Activated naive CD8-positive, alpha-beta T cell treated with anti-CD3 and anti-CD28 coated beads for 36 hours (primary cell): ENCODE results near the gene EME1. TPM values are rescaled to one million over a fixed set of nuclear protein-coding genes. Genes with fewer than 3 reads are reported as not detected.

Experiments used
- DNase-seq: peaks from one replicate; pipeline ENCODE4 v3.0.0; 2021
- H3K27ac Mint-ChIP-seq: one replicate; pipeline ENCODE4 v1.8.0; 2022; ENCODE audit warnings: mild to moderate bottlenecking, moderate library complexity, mixed read lengths
- H3K27me3 Mint-ChIP-seq: one replicate; pipeline ENCODE4 v1.8.0; 2022; ENCODE audit warnings: mild to moderate bottlenecking, mixed read lengths
- H3K36me3 Mint-ChIP-seq: one replicate; pipeline ENCODE4 v1.8.0; 2021; ENCODE audit warnings: mild to moderate bottlenecking, mixed read lengths
- H3K4me1 Mint-ChIP-seq: one replicate; pipeline ENCODE4 v1.8.0; 2021; ENCODE audit warnings: mixed read lengths
- H3K4me3 Mint-ChIP-seq: one replicate; pipeline ENCODE4 v1.8.0; 2022; ENCODE audit warnings: mild to moderate bottlenecking, moderate library complexity, mixed read lengths
- H3K9me3 Mint-ChIP-seq: one replicate; pipeline ENCODE4 v1.8.0; 2022; ENCODE audit warnings: mixed read lengths
- total RNA-seq, 2 experiments: library from RNA; stranded (reverse); gene quantifications; one replicate each; pipeline ENCODE4 v1.2.3, GENCODE V29; 2021

Gene EME1
- total RNA-seq, 2 experiments from 2014 or later, result 34.0 to 34.4 TPM

DNA sequence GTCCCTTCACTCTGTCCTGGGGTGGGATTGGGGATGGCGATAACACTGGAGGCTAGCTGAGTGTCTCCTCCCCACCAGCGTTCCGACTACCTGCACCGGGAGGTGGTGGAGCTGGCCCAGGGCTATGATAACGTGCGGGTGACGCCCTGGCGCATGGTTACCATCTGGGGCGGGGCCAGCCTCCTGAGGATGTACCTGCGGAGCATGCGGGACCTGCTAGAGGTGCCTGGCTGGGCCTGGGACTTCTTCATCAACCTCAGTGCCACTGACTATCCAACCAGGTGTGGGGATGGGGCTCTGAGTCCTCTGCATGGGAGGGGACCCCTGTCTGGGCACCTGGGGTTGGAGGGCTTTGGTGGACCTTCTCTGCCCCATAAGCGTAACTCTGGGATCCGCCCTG lies 18.3 kb upstream of the EME1 start:
- Mint-ChIP-seq H3K4me3 (no peak overlapping the region), H3K36me3 (peaks cover 2% of the 10 kb centered on the region), H3K4me1 (peaks cover 5% of the 10 kb centered on the region), H3K9me3 (no peaks in the 10 kb centered on the region), H3K27ac (peak overlapping the region; percentile 26), H3K27me3 (no peaks in the 10 kb centered on the region)
- DNase-seq, result no peak

DNA sequence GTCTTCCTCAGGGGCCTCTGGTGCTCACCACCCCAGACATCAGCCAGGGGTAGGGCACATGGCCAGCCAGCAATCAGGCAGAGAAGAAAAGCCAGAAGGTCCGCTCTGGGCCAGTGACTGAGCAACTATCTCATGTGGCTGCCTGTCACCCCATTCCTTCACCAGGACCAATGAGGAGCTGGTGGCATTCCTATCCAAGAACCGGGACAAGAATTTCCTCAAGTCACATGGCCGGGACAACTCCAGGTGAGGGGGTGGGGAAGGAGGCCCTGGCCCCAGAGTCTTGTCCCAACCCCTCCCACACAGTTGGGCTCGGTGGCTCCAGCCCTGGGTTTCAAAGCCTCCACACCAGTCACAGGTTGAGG lies 17.7 kb upstream of the EME1 start:
- no peak for DNase-seq
- Mint-ChIP-seq H3K36me3 (peaks cover 2% of the 10 kb centered on the region), H3K4me1 (peaks cover 5% of the 10 kb centered on the region), H3K4me3 (no peak overlapping the region), H3K27ac (peak overlapping the region; percentile 26), H3K9me3 (no peaks in the 10 kb centered on the region), H3K27me3 (no peaks in the 10 kb centered on the region)

DNA sequence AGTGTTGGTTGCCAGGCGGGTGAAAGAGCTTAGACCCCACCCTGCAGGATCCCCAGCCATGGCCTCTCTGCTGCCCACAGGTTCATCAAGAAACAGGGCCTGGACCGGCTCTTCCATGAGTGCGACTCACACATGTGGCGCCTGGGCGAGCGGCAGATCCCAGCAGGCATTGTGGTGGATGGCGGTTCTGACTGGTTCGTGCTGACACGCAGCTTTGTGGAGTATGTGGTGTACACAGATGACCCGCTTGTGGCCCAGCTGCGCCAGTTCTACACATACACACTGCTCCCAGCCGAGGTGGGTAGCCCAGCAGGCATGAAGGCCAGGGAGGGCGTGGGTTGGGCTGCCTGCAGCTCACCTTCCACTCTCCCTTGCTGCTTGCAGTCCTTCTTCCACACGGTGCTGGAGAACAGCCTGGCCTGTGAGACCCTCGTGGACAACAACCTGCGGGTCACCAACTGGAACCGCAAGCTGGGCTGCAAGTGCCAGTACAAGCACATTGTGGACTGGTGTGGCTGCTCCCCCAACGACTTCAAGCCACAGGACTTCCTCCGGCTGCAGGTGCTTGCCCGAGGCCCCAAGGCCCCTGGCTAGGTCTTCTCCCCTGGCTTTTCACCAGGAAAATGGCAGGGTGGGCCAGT lies 17.2 kb upstream of the EME1 start:
- Mint-ChIP-seq H3K27me3 (no peaks in the 10 kb centered on the region), H3K4me1 (peaks cover 3% of the 10 kb centered on the region), H3K4me3 (no peak overlapping the region), H3K9me3 (no peaks in the 10 kb centered on the region), H3K27ac (no peak overlapping the region), H3K36me3 (peaks cover 2% of the 10 kb centered on the region)
- no peak for DNase-seq

DNA sequence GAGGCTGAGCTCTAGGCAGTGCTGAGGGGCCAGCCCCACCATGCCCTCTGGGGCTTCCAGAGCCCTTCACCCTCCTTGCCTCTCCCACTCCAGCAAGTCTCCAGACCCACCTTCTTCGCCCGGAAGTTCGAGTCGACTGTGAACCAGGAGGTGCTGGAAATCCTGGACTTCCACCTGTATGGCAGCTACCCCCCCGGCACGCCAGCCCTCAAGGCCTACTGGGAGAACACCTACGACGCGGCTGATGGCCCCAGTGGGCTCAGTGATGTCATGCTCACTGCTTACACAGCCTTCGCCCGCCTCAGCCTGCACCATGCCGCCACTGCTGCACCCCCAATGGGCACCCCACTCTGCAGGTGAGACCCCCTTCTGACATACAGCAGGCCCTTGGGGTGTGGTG lies 16.6 kb upstream of the EME1 start:
- Mint-ChIP-seq H3K27me3 (no peaks in the 10 kb centered on the region), H3K4me3 (no peak overlapping the region), H3K4me1 (peaks cover 4% of the 10 kb centered on the region), H3K27ac (no peak overlapping the region), H3K36me3 (peaks cover 2% of the 10 kb centered on the region), H3K9me3 (no peaks in the 10 kb centered on the region)
- DNase-seq, result no peak

DNA sequence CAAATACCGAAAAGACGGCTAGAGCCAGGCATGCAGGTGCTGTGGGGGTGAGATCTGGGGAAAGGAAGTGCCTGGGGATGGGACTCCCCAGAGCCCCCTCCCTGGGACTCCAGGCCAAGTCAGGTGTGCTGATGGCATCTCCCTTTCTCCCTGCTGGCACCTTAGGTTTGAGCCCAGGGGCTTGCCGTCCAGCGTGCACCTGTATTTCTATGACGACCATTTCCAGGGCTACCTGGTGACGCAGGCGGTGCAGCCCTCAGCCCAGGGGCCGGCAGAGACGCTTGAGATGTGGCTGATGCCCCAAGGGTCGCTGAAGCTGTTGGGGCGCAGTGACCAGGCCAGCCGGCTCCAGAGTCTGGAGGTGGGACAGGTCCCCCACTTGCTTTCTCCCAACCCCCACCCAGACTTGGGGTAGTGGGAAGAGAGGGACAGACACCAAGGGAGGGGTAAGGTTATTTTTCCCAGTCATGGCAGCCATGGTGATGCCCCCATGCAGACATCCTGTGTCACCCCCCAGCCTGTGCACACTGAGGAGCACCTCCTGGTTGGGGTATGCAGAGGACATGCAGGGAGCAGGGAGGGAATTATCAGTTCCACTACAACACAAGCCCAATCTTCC lies 16.0 kb upstream of the EME1 start:
- no peak overlapping the region for H3K27ac Mint-ChIP-seq
- no peak overlapping the region for H3K4me3 Mint-ChIP-seq
- peaks cover 7% of the 10 kb centered on the region for H3K4me1 Mint-ChIP-seq
- no peak for DNase-seq
- H3K9me3 Mint-ChIP-seq, result no peaks in the 10 kb centered on the region
- peaks cover 2% of the 10 kb centered on the region for H3K36me3 Mint-ChIP-seq
- no peaks in the 10 kb centered on the region for H3K27me3 Mint-ChIP-seq

DNA sequence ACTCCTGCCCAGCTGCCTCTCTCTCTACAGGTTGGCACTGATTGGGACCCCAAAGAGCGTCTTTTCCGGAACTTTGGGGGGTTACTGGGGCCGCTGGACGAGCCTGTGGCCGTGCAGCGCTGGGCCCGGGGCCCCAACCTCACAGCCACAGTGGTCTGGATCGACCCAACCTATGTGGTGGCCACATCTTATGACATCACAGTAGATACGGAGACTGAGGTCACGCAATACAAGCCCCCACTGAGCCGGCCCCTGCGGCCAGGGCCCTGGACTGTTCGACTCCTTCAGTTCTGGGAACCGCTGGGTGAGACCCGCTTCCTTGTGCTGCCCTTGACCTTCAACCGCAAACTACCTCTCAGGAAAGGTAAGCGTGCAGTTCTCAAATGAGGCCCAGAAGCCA lies 14.9 kb upstream of the EME1 start:
- H3K27ac Mint-ChIP-seq, result no peak overlapping the region
- peaks cover 14% of the 10 kb centered on the region for H3K4me1 Mint-ChIP-seq
- no peak for DNase-seq
- no peak overlapping the region for H3K4me3 Mint-ChIP-seq
- peaks cover 2% of the 10 kb centered on the region for H3K36me3 Mint-ChIP-seq
- no peaks in the 10 kb centered on the region for H3K9me3 Mint-ChIP-seq
- no peaks in the 10 kb centered on the region for H3K27me3 Mint-ChIP-seq

DNA sequence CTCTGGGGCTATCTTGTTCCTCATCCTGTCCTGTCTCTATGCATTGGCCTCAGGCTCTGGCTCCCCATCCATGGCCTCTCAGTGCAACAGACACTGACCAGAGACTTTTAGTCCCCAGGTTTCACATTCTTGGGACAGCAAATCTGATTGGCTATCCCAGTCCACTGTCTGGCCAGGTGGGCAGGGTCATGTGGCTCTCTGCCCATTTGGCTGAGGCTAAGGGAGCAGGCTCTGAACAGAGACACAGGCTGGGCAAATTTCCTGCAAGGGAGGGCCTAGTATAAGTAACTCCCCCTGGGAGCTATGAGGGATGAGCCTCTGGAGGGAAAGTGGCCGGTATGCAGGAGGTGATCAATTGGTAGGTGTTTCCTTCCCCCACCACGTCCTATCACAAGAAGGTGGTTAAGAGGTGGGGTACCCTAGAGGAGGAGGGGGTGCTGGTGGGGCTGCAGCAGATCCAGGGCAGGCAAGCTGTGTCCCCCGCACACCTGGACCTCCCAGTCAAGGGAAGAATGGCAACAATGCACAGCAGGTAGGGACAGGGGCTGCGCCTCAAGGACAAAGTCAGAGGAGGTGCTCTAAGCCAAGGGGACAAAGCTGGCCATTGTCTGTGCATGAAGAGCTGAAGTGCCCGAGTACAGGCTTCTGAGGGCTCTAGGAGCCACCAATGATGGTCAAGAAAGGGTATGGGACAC lies 13.9 kb upstream of the EME1 start:
- Mint-ChIP-seq H3K4me3 (no peak overlapping the region), H3K36me3 (peaks cover 2% of the 10 kb centered on the region), H3K27ac (no peak overlapping the region), H3K27me3 (no peaks in the 10 kb centered on the region), H3K9me3 (no peaks in the 10 kb centered on the region), H3K4me1 (peaks cover 14% of the 10 kb centered on the region)
- no peak for DNase-seq

DNA sequence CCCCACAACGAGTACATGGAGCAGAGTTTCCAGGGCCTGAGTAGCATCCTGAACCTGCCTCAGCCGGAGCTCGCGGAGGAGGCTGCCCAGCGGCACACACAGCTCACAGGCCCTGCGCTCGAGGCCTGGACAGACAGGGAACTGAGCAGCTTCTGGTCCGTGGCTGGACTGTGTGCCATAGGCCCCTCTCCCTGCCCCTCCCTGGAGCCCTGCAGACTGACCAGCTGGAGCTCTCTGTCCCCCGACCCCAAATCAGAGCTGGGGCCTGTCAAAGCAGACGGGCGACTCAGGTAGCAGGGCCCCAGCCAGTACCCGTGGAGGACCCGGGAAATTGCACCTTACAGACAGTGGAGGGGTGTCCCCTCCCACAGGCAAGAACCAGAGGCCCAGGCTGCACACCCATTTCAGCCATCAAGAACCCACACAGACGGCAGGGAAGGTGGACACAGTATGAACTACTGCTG lies 13.0 kb upstream of the EME1 start:
- H3K36me3 Mint-ChIP-seq, result peaks cover 2% of the 10 kb centered on the region
- peaks cover 14% of the 10 kb centered on the region for H3K4me1 Mint-ChIP-seq
- no peaks in the 10 kb centered on the region for H3K27me3 Mint-ChIP-seq
- DNase-seq, result no peak
- H3K9me3 Mint-ChIP-seq, result no peaks in the 10 kb centered on the region
- no peak overlapping the region for H3K4me3 Mint-ChIP-seq
- H3K27ac Mint-ChIP-seq, result peak overlapping the region; percentile 51

DNA sequence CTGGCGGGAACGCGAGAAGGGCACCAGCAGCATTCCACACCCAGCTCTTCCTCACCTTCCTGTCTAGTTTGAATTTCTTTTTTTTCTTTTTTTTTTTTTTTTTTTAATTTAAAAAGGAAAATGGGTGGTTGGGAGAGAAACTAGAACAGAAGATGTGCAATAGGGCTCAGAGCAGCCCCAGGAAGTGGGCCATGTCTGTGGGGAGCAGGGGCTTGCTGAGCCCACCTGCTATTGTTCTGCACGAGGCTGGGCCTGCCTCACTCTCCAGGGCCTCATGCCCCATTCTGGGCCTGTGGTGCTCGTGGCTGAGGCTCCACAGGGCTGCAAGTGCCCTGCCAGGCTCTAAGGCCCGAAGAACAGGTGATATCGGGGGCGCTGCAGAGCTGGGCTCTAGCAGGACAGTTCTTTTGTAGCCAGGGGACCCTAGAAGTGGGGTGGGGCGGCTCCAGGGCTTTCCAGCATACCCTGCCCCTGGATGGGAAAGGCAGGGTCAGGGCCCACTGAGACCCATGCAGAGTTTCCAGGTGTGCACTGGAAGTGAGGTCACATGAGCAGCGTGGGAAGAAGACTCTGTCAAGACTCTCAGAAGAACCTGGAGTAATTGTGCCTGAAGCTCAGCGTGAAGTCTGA lies 12.4 kb upstream of the EME1 start:
- DNase-seq, result no peak
- Mint-ChIP-seq H3K36me3 (peaks cover 2% of the 10 kb centered on the region), H3K9me3 (no peaks in the 10 kb centered on the region), H3K27me3 (no peaks in the 10 kb centered on the region), H3K4me3 (no peak overlapping the region), H3K4me1 (peaks cover 14% of the 10 kb centered on the region), H3K27ac (peak overlapping the region; percentile 51)

DNA sequence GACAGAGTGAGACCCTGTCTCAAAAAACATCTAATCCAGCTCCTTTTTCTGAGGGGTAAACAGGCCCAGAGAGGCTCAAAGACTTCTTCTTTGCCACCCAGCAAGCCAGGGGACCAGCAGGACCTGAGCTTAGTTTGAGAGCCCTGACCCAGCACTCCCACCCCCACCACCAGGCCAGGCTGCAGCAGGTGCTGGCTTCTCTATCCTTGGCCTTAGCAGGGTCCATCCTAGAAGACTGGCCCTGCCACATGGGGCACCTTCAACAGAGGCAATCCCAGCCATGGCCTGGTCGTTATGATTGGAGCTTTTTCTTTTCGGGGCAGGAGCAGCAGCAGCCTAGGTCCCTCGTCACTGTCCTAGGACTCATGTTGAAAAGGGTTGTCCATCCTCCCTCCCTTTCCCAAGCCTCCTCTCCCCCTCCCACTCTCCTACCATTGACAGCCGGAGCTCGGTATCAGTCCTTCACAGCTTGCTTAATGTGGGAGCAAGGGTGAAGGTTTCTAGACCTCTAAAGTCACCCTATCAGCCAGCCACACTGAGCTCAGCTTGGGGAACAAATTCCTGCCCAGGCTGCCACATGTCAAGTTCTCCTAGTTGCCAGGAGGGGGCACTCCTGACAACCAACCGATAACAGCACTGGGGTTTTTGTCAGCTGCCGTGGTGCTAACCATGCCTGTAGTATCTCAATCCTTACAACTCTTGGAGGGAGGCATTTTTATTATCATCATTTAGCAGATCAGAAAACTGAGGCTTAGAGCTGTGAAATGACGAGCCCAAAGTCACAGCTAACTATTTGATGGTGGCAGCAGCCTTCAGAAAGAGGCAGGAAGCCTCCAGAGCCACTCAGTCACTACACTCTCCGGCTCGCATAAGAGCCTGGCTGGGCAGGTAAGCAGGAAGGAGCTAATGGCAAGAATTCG lies 11.2 kb upstream of the EME1 start:
- peak; percentile 48 for DNase-seq
- Mint-ChIP-seq H3K27me3 (no peaks in the 10 kb centered on the region), H3K4me3 (no peak overlapping the region), H3K36me3 (no peaks in the 10 kb centered on the region), H3K4me1 (peaks cover 14% of the 10 kb centered on the region), H3K9me3 (no peaks in the 10 kb centered on the region), H3K27ac (peak overlapping the region; percentile 78)

DNA sequence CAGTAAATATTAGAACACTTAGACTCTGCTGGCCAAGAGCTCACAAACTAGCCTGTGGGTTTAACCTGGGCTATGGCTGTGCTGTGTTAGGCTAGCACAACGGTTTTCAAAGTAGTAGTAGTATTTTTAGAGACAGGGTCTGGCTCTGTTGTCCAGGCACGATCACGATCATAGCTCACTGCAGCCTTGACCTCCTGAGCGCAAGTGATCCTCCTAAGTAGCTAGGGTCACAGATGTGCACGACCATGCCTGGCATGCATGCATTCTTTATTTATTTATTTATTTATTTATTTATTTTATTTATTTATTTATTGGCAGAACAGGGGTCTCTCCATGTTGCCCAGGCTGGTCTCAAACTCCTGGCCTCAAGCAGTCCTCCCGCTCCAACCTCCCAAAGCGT lies 10.4 kb upstream of the EME1 start:
- no peaks in the 10 kb centered on the region for H3K9me3 Mint-ChIP-seq
- H3K27ac Mint-ChIP-seq, result no peak overlapping the region
- H3K4me1 Mint-ChIP-seq, result peaks cover 14% of the 10 kb centered on the region
- peaks cover 2% of the 10 kb centered on the region for H3K36me3 Mint-ChIP-seq
- H3K4me3 Mint-ChIP-seq, result no peak overlapping the region
- H3K27me3 Mint-ChIP-seq, result no peaks in the 10 kb centered on the region
- DNase-seq, result no peak

DNA sequence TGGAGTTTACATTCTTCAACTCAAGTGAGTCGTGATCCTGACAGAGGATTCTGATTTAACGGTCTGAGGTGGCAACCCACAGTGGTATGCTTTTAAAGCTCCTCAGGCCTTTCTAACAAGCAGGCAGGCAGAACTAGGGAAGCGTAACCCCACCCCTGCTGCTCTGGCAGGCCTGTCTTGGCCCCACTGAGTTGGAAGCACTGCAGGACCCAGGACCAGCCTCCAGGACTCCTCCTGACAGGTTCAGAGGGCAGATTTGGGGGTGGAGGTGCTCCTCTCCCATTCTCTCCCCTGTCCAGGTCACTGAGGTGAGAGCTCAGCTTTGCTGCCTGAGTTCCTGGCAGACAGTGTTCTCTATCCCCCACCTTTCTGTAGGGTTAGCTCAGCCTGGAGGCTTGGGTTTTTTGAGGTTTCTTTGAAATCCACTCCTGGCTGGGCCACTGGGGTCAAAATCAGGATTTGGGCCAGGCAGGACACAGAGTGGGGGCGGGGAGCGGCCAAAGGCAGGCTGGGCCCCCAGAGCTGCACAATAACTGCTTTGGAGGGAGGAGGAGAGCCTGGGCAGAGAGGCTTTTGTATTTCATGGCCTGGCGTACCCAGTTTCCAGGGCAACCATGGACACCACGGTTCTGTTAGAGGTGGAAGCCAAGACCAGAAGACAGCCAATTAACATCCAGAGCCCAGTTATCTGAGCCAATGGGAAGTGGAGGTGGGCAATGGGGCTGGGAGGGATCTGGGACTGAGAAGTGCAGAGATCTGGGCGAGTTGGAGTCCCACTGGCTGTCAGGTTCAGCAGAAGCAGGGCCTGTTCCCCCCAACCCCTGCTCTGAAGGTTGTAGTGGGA lies 9.6 kb upstream of the EME1 start:
- H3K27me3 Mint-ChIP-seq, result no peaks in the 10 kb centered on the region
- H3K9me3 Mint-ChIP-seq, result no peaks in the 10 kb centered on the region
- H3K27ac Mint-ChIP-seq, result no peak overlapping the region
- no peak overlapping the region for H3K4me3 Mint-ChIP-seq
- DNase-seq, result no peak
- H3K36me3 Mint-ChIP-seq, result peaks cover 9% of the 10 kb centered on the region
- peaks cover 14% of the 10 kb centered on the region for H3K4me1 Mint-ChIP-seq

DNA sequence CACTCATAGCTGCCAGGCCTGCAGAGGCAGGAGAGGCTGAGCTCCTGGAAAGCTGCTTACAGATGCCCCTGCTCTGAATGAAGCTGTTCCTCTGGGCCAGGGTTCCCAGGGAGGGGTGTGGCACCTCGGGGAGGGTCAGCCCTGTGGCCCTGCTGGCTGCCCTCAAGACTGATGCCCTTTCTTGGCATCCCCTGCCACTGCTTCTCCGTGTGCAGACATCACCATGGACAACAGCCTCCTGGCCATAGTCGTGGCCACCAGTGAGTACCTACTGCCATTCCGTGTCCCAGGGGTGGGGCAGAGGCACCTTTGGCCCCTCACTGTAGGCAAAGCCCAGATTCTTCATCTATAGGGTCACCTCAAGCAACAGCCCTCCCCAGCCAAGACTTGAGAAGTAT lies 9.0 kb upstream of the EME1 start:
- peaks cover 9% of the 10 kb centered on the region for H3K36me3 Mint-ChIP-seq
- H3K27me3 Mint-ChIP-seq, result no peaks in the 10 kb centered on the region
- peaks cover 14% of the 10 kb centered on the region for H3K4me1 Mint-ChIP-seq
- no peaks in the 10 kb centered on the region for H3K9me3 Mint-ChIP-seq
- no peak overlapping the region for H3K4me3 Mint-ChIP-seq
- no peak overlapping the region for H3K27ac Mint-ChIP-seq
- no peak for DNase-seq

DNA sequence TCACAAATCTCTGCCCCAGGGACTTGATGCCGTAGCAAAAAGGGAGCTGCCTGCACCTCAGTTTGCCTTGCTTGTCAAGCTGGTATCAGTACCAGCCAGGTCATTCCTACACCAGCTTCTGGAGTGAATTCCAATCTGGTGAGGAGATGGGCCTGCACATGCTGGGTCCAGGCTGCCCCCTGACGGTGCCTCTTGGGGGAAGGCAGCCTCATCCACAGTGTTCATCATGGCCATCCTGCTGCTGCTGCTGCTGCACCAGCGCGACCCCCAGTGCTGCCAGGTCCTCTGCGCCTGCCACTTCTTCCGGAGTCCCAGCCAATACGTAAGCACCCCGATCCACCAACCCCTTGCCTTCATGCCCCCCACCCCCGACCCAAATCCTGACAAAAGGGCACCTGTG lies 8.3 kb upstream of the EME1 start:
- no peaks in the 10 kb centered on the region for H3K9me3 Mint-ChIP-seq
- H3K36me3 Mint-ChIP-seq, result peaks cover 9% of the 10 kb centered on the region
- no peak for DNase-seq
- H3K4me3 Mint-ChIP-seq, result no peak overlapping the region
- no peaks in the 10 kb centered on the region for H3K27me3 Mint-ChIP-seq
- H3K4me1 Mint-ChIP-seq, result peaks cover 14% of the 10 kb centered on the region
- no peak overlapping the region for H3K27ac Mint-ChIP-seq
